Stimulated activated CD8-positive, alpha-beta memory T cell treated with anti-CD3 and anti-CD28 coated beads, Interleukin-4, amount 100 ng/mL, for 1 hour (primary cell): Measurements from ENCODE around the gene CDC42EP4.

Experiments used
- DNase-seq, 2 donors: peaks; one replicate each; pipeline ENCODE4 v3.0.0-alpha.2; 2020; ENCODE audit warnings: low read depth in 2 of 2, low spot score in 1 of 2

Gene CDC42EP4

GRCh38 chr17:73304438-73304837 is 7.4 kb downstream of the CDC42EP4 start:
- DNase-seq, result no peak

DNA sequence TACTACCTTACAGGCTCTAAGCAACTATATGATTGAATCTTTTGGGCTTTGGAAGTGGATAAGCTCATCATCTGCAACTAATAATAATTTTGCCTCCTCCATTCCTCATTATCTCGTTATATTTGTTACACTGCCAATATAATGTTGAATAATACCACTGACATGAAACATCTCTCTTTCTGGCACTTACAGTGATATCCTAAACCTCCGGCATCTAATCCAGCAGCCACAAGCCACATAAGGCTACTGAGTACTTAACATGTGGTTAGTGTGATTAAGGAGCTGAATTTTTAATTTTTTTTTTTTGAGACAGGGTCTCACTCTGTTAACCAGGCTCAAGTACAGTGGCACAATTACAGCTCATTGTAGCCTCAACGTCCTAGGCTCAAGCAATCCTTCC is 9.6 kb downstream of the CDC42EP4 start:
- no peak for DNase-seq

- DNase-seq, result no peak
These were observed 10.4 kb downstream of the CDC42EP4 start for GRCh38 chr17:73301369-73301768.

GRCh38 chr17:73300392-73300791 is 11.4 kb downstream of the CDC42EP4 start:
- no peak for DNase-seq

- DNase-seq, result no peak
These were observed 13.6 kb downstream of the CDC42EP4 start for GRCh38 chr17:73297934-73298861.

GRCh38 chr17:73293480-73293911 is 18.3 kb downstream of the CDC42EP4 start:
- DNase-seq, result no peak

DNA sequence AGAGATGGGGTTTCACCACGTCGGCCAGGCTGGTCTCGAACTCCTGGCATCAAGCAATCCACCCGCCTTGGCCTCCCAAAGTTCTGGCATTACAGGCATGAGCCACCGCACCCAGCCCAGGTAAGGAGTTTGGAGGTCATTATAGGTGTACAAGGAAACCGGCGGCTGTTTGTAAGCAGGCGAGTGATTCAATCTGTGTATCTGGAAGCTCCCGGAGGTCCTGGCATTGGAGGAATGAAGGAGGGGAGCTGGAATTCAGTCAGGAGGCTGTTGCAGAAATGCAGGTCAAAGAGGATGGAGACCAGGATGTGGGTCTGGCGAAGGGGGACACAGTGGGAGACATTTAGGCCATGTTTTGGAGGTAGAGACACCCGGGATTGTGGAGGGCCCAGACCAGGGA is 18.8 kb downstream of the CDC42EP4 start:
- no peak for DNase-seq

DNA sequence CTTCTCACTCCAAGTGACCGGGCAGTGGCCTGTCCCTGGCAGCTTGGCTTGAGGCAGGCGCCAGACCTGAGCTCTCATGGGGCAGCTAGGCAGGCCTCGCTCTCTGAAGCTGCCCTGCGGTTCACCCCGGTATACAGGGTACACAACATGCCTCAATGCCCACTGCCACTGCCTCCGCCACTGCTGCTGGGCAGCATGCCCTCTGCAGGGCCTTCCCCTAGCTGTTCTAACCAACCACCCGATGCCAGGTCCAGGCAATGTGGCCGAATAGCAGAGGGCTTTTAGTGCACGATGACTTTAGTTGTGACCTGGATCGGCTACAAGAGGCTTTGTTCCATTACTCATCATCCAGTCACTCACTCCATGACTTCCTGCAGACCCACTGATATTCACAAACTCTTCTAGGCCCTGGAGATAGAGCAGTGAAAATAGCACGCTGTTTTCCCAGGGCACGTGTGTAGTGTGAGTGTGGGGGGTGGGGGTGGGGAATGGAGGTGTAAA is 19.7 kb downstream of the CDC42EP4 start:
- DNase-seq, result no peak

GRCh38 chr17:73291260-73291801 is 20.5 kb downstream of the CDC42EP4 start:
- DNase-seq, result no peak

- no peak for DNase-seq
These were observed 21.2 kb downstream of the CDC42EP4 start for GRCh38 chr17:73290399-73291259.

- DNase-seq, result no peak
These were observed 22.1 kb downstream of the CDC42EP4 start for GRCh38 chr17:73289549-73290254.

DNA sequence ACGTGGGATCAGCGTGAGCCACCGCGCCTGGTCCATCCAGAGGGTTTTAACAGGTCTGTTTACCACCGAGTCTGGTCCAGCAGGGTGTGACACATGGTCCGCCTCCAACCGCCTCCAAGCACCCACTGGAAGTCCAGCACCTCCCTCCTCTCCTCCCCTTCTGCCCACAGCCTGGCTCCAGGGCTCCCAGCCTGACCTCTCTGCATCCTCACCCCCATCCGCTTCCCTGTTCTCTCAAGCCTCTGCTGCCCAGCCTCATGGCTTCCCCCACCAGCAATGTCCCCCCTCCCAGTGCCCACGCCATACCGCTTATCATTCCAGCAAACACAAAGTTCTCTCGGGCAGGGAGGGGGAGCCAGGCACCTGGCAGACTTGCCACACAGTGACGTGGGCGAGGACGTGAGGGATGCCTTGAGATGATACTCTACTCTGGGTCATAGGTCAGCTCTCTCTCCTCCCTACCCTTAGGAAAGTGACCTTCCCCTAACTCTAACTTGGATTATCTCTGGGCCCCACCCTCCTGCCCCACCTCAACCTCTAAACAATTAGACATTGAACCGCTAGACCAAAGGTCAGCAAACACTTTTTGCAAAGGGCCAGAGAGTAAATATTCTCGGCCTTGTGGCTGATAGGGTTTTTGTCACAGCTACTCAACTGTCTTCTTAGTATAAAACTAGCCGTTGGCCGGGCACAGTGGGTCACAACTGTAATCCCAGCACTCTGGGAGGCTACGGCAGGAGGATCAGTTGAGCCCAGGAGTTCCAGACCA is 23.1 kb downstream of the CDC42EP4 start:
- no peak for DNase-seq

- DNase-seq, result no peak
These were observed 24.9 kb downstream of the CDC42EP4 start for GRCh38 chr17:73286863-73287296.

- DNase-seq, result no peak
These were observed 25.6 kb downstream of the CDC42EP4 start for GRCh38 chr17:73285916-73286862.

DNA sequence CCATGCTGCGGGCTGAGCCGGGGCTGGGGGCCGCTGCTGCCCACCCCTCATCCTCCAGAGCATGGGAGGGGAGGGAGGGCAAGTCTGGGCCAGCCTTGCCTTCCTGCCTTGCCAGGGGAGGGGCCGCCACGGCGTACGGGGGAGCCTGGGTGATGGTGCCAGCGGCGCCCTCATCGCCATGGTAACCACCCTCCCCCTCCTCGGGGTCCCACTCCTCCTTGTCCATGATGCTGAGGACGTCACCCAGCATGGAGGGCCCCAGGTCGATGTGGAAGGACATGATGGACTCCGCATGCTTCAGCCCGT is 26.2 kb downstream of the CDC42EP4 start:
- DNase-seq, result no peak

GRCh38 chr17:73284906-73285602 is 26.7 kb downstream of the CDC42EP4 start:
- DNase-seq, result no peak

DNA sequence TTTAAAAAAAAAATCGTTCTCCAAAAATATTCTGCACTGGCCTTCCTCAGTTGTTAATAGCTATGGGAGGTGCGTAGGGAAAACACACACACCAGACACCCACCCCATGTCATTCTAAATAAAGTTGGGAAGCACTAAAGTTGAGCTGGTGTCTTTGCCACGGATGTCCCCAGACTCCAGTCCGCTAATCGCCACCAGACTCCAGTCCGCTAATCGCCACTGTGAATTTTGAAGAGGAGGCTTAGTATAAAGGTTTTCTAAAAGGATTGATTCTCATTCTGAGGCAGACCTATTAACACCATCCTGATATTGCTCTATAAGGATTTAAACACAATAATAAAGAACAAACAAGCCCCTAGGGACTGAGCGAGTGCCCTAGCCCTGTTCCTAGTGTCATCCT is 27.4 kb downstream of the CDC42EP4 start:
- no peak for DNase-seq

- DNase-seq, result no peak
These were observed 27.9 kb downstream of the CDC42EP4 start for GRCh38 chr17:73283841-73284282.
